Fibroblast of lung (primary cell): ENCODE measurements around the gene SMG7. TPM values are rescaled to one million over a fixed set of nuclear protein-coding genes. Genes with fewer than 3 reads are reported as not detected.

ENCODE experiments used
- DNase-seq, 2 donors: peaks; one replicate each; pipeline versions ENCODE4 v3.0.0 to v3.0.0-alpha.2; 2010; ENCODE audit warnings: low read depth in 2 of 2
- H2AFZ ChIP-seq: 2 replicates; pipeline ENCODE4 v1.5.1; 2012; ENCODE audit warnings: low read length, control low read depth, inconsistent platforms
- H3K27ac ChIP-seq: 2 replicates; pipeline ENCODE4 v1.5.1; 2011; ENCODE audit warnings: low read length, control low read depth; ENCODE audit not compliant: insufficient read depth
- H3K27me3 ChIP-seq: 2 replicates; pipeline ENCODE4 v1.5.1; 2011; ENCODE audit warnings: mild to moderate bottlenecking, low read length; ENCODE audit not compliant: control insufficient read depth, insufficient read depth
- H3K36me3 ChIP-seq: 2 replicates; pipeline ENCODE4 v1.5.1; 2011; ENCODE audit warnings: low read length; ENCODE audit not compliant: control insufficient read depth, insufficient read depth
- H3K4me1 ChIP-seq: 2 replicates; pipeline ENCODE4 v1.5.1; 2011; ENCODE audit warnings: low read length; ENCODE audit not compliant: control insufficient read depth, insufficient read depth; ENCODE audit errors: extremely low read depth
- H3K4me2 ChIP-seq: 2 replicates; pipeline ENCODE4 v1.5.1; 2011; ENCODE audit warnings: low read length, control low read depth; ENCODE audit not compliant: insufficient read depth; ENCODE audit errors: extremely low read depth
- H3K4me3 ChIP-seq, 4 experiments: fragments of 200-600 bp in 1 of 4; sonication (generic) in 1 of 4; replicated peaks in 1 of 4; 2 replicates each; pipeline ENCODE4 v1.5.1; 2011 to 2016; ENCODE audit warnings: low read length in 4 of 4, low read depth in 3 of 4, mild to moderate bottlenecking in 3 of 4, control low read depth in 2 of 4, inconsistent platforms in 1 of 4, mixed read lengths in 1 of 4; ENCODE audit not compliant: insufficient read depth in 1 of 4; ENCODE audit errors: control extremely low read depth in 1 of 4
- H3K79me2 ChIP-seq: 2 replicates; pipeline ENCODE4 v1.5.1; 2012; ENCODE audit warnings: mild to moderate bottlenecking, low read length, inconsistent platforms; ENCODE audit not compliant: control insufficient read depth, insufficient read depth
- H3K9ac ChIP-seq: 2 replicates; pipeline ENCODE4 v1.5.1; 2011; ENCODE audit warnings: mild to moderate bottlenecking, low read length, control low read depth; ENCODE audit not compliant: insufficient read depth
- H3K9me3 ChIP-seq: 2 replicates; pipeline ENCODE4 v1.5.1; 2012; ENCODE audit warnings: low read depth, low read length; ENCODE audit not compliant: control insufficient read depth, insufficient read depth
- H4K20me1 ChIP-seq: 2 replicates; pipeline ENCODE4 v1.5.1; 2011; ENCODE audit warnings: low read length; ENCODE audit not compliant: control insufficient read depth, insufficient read depth; ENCODE audit errors: extremely low read depth
- CTCF ChIP-seq, 2 donors: IDR thresholded peaks in 1 of 2; conservative IDR thresholded peaks in 1 of 2; 1 replicate in 1 of 2; 2 replicates in 1 of 2; pipeline ENCODE4 v1.5.1; 2011 to 2012; ENCODE audit warnings: low read length in 2 of 2, control low read depth in 1 of 2, inconsistent platforms in 1 of 2, low read depth in 1 of 2, mild to moderate bottlenecking in 1 of 2
- EZH2 ChIP-seq: IDR thresholded peaks from 2 replicates; pipeline ENCODE4 v1.5.1; 2012; ENCODE audit warnings: low read length, control low read depth, mild to moderate bottlenecking; ENCODE audit errors: missing control alignments
- polyA plus RNA-seq, 2 donors: library from polyadenylated mRNA; depleted of rRNA in 1 of 2; stranded (reverse) in 1 of 2; unstranded in 1 of 2; fragments of >200 nt; gene quantifications; 2 replicates each; pipeline ENCODE4 v1.2.1, GENCODE V29; 2011 to 2012; ENCODE audit warnings: missing spikeins in 1 of 2
- total RNA-seq: library from RNA; depleted of rRNA; stranded (reverse); fragments of >200 nt; gene quantifications from 2 replicates; pipeline ENCODE4 v1.2.1, GENCODE V29; 2014

Gene SMG7
- total and polyA plus RNA-seq, 2 donors (not counting 1 experiment from before 2014, with no cell fraction given), result 23.1 to 30.7 TPM

DNA sequence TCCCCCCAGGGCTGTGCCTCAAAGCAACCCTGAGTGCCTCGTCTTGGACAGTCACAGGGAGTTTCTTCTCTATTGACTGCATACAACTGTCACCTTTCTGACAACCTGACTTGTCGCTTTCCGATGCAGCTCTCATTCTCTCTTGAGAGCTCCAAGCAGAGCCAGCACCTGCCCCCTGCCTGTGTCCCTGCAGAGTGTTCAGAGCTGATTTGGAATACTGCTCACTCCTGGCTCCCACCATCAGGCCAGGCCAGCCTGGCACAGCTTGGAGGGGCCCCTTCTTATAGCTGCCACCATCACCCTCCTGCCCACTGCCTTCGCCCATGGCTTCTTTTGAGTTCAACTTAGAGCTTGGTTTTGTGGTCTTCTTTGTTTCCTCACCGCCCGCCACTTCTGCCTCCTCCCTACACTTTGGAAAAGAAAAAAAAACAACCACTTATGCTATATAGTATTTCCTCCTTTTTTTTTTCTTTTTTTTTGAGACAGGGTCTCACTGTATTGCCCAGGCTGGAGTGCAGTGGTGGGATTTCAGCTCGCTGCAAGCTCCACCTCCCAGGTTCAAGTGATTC is 105.7 kb downstream of the SMG7 start:
- Histone ChIP-seq H3K4me1 (no peaks in the 10 kb centered on the region), H2AFZ (no peak overlapping the region), H3K36me3 (no peaks in the 10 kb centered on the region), H3K27me3 (peaks cover 5% of the 10 kb centered on the region), H3K9me3 (no peaks in the 10 kb centered on the region), H3K9ac (no peak overlapping the region), H3K27ac (no peak overlapping the region), H4K20me1 (no peaks in the 10 kb centered on the region), H3K4me2 (no peak overlapping the region), H3K4me3 (no peak overlapping the region), H3K79me2 (no peaks in the 10 kb centered on the region)
- TF ChIP-seq CTCF (conservative IDR thresholded peaks at IDR 0.05 in 1 of 2, IDR thresholded peaks at IDR 0.05 in 1 of 2; ENCODE audit: low read depth in 1 of 2, low read length in 2 of 2), result no peak
- TF ChIP-seq EZH2, result no peak
- DNase-seq, result no peak

- no peaks in the 10 kb centered on the region for H3K4me1 ChIP-seq
- H3K4me2 ChIP-seq, result no peak overlapping the region
- no peak overlapping the region for H3K9ac ChIP-seq
- no peak overlapping the region for H3K4me3 ChIP-seq
- H3K36me3 ChIP-seq, result no peaks in the 10 kb centered on the region
- H2AFZ ChIP-seq, result no peak overlapping the region
- peaks cover 5% of the 10 kb centered on the region for H3K27me3 ChIP-seq
- H3K27ac ChIP-seq, result no peak overlapping the region
- no peaks in the 10 kb centered on the region for H3K79me2 ChIP-seq
- no peak for DNase-seq
- TF ChIP-seq CTCF (conservative IDR thresholded peaks at IDR 0.05 in 1 of 2, IDR thresholded peaks at IDR 0.05 in 1 of 2; ENCODE audit: low read depth in 1 of 2, low read length in 2 of 2) (no peak), EZH2 (no peak)
- H3K9me3 ChIP-seq, result no peaks in the 10 kb centered on the region
- no peaks in the 10 kb centered on the region for H4K20me1 ChIP-seq
Observed at GRCh38 chr1:183578856-183579255, 106.6 kb downstream of the SMG7 start.

DNA sequence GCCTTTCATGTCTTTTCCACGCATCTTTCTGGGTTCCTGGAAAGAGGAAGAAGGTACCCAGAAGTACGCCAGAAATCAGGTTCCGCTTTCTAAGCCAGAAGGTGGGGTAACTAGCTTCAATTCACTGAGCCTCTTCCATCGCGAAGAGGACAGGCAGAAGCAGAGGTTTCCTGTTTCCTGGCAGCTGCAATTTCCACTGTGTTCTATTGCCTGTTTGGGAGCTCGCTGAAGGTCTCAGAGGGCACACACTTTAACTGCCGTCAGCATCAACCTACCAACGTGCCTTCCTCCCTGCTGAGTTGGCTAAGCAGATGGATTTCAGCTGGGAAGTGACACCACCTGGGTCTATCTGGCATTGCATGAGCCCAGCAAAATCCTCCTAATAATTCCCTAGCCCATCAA is 108.0 kb downstream of the SMG7 start:
- H2AFZ ChIP-seq, result no peak overlapping the region
- DNase-seq, result no peak
- TF ChIP-seq EZH2, result no peak
- TF ChIP-seq CTCF (conservative IDR thresholded peaks at IDR 0.05 in 1 of 2, IDR thresholded peaks at IDR 0.05 in 1 of 2; ENCODE audit: low read depth in 1 of 2, low read length in 2 of 2), result no peak

More for the DNA sequence above, 108.0 kb downstream of the SMG7 start:
- Histone ChIP-seq H3K27me3 (peaks cover 5% of the 10 kb centered on the region), H3K27ac (no peak overlapping the region), H3K9ac (no peak overlapping the region), H3K36me3 (no peaks in the 10 kb centered on the region), H3K79me2 (no peaks in the 10 kb centered on the region), H4K20me1 (no peaks in the 10 kb centered on the region), H3K4me2 (no peak overlapping the region), H3K9me3 (no peaks in the 10 kb centered on the region), H3K4me3 (no peak overlapping the region), H3K4me1 (no peaks in the 10 kb centered on the region)
